Fibroblast of the aortic adventitia (primary cell): ENCODE measurements around the gene PCSK9. TPM values are rescaled to one million over a fixed set of nuclear protein-coding genes. Genes with fewer than 3 reads are reported as not detected.

ENCODE experiments used
- DNase-seq: peaks from one replicate; pipeline ENCODE4 v3.0.0-alpha.2; 2010; ENCODE audit warnings: low read depth
- H3K4me3 ChIP-seq: 2 replicates; pipeline ENCODE4 v1.5.1; 2011; ENCODE audit warnings: low read depth, mild to moderate bottlenecking, control low read depth, low read length, moderate library complexity
- total RNA-seq: library from RNA; depleted of rRNA; stranded (reverse); fragments of >200 nt; gene quantifications from 2 replicates; pipeline ENCODE4 v1.2.3, GENCODE V29; 2012; ENCODE audit warnings: low replicate concordance
- TF ChIP-seq, protein P1 (sequence below): IDR thresholded peaks from 2 replicates; pipeline ENCODE4 v1.5.1; 2011; ENCODE audit warnings: mild to moderate bottlenecking, low read length, control low read depth, inconsistent platforms; ENCODE audit not compliant: insufficient read depth

The PCSK9 gene
- total RNA-seq, 1 donor = 1.1 TPM

DNA sequence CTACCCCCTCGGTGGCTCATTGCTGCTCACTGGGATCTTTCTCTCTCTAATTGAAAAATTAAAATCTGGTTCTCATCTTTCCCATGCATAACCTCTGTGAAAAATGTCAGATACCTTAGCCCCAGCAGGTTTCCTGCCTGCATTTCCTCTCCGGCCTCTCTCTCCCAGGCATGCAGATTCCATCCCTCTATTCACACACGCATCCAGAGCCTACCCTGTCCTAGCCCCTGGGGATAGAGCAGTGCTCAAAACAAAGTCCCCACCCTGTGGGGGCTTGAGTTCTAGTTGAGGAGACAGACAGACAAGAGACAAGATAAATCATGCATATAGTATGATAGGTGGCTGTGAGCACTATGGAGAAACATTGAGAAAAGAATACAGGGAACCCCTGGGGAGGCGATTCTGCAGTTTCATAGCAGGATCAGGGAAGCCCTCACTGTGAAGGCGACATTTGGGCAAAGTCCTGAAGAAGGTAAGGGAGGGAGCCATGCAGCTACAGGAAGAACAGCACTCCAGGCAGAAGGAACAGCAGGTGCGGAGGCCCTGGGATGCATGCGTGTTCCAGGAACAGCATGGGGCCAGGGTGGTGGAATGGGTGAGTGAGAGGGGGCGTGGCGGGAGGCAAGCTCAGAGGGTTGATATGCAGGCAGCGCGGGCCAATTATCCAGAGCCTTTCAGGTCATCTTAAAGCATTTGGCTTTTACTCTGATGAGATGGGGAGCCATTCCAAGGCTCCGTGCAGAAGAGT, 44.2 kb upstream of the PCSK9 start:
- TF ChIP-seq, protein P1, sequence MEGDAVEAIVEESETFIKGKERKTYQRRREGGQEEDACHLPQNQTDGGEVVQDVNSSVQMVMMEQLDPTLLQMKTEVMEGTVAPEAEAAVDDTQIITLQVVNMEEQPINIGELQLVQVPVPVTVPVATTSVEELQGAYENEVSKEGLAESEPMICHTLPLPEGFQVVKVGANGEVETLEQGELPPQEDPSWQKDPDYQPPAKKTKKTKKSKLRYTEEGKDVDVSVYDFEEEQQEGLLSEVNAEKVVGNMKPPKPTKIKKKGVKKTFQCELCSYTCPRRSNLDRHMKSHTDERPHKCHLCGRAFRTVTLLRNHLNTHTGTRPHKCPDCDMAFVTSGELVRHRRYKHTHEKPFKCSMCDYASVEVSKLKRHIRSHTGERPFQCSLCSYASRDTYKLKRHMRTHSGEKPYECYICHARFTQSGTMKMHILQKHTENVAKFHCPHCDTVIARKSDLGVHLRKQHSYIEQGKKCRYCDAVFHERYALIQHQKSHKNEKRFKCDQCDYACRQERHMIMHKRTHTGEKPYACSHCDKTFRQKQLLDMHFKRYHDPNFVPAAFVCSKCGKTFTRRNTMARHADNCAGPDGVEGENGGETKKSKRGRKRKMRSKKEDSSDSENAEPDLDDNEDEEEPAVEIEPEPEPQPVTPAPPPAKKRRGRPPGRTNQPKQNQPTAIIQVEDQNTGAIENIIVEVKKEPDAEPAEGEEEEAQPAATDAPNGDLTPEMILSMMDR = no peak
- no peak for DNase-seq
- H3K4me3 ChIP-seq = no peak overlapping the region

DNA sequence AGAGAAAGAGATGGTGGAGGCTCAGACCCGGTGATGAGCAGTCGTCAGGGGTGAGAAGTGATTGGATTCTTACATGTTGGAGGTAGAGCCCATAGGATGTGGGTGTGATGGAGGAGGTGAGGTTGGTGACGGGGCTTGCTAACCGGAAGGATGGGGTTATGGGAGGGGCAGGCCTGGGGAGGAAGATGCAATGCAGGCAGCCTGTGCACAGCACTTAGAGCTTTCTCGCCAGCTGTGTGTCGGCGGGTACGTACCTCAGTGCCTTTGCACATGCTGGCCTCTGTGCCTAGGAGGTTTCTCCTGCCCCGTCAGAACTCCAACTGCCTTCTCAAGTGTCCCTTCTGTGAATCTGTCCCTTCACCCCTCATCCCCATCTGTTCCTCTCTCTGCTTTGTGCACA, 43.5 kb upstream of the PCSK9 start:
- no peak overlapping the region for H3K4me3 ChIP-seq
- TF ChIP-seq, protein P1 = no peak
- DNase-seq = no peak

DNA sequence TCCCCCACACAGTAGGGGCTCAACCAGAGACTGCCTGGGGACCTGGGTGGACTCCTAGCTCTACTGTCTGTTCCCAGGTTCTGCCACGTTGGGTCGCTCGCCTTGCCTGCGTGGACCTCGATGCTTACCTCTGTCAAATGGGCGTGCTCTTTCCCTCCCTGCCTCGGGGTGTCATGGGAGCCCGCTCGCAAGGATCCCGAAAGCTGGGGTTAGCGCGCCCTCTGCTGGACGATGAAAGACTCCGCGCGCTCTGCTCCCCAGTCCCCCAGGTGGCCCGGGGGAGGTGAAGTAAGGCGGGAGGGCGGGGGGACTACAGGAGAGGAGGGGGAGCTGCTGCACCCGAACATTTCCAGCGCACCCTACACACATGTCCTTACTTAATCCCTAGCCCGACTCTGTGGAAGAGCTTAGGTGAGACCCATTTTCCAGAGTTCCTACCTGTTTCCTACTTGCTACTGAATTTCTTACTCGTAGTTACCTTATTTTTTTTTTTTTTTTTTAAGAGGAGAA, 42.9 kb upstream of the PCSK9 start:
- no peak overlapping the region for H3K4me3 ChIP-seq
- peak; percentile 63 for DNase-seq
- TF ChIP-seq, protein P1 = peak; percentile 82

DNA sequence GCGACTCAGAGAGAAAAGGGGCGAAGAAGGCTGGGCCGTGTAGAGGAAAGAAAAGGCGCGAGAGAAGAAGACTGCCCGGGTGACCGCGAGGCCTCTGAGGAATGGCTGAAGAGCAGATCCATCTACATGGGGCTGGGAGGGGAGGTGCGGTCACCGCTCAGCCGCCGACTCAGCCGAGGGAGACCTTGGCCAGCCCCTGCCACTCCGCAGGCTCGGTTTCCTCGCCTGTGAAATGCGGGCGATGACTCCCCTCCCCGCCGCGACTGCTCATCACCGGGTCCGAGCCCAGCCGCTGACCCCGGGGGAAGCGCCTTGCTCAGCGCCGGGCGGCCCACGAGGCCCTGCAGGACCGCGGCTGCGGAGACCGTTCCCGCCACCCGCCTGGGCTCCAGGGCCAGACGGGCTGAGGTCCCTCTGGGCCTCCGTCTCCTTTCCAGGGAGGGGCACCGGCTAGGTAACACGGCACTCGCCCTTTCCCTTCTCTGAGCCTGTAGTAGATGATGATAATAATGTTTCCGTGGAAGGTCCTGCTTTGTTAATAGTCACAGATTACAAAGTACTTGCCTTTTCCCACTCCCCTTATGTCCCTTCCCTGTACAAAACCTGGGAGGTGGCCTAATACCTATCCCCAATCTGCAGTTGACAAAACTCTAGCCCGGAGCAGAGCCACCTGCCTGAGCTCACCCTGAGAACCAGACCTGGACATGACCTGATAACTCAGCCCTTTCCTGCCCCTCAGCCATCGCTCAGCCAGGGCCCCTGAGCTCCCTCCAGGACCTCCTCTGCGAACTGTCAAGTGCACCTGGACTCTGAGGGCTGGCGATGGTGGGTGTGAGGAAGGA, 42.3 kb upstream of the PCSK9 start:
- no peak overlapping the region for H3K4me3 ChIP-seq
- DNase-seq = peak; percentile 1
- TF ChIP-seq, protein P1 = no peak

DNA sequence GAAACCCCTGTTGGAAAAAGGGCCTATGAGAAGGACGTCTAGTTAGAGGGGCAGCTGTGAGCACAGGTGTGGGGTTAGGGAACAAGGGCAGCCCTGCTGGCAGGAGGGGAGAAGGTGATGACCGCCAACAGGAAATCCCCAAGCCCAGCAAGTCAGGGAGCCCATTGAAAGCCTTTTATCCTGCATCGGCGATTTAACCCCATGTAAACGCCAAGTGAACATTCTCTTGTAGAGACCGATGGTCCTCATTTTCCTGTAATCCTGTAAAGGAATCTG, 41.7 kb upstream of the PCSK9 start:
- no peak overlapping the region for H3K4me3 ChIP-seq
- no peak for DNase-seq
- TF ChIP-seq, protein P1 = no peak

DNA sequence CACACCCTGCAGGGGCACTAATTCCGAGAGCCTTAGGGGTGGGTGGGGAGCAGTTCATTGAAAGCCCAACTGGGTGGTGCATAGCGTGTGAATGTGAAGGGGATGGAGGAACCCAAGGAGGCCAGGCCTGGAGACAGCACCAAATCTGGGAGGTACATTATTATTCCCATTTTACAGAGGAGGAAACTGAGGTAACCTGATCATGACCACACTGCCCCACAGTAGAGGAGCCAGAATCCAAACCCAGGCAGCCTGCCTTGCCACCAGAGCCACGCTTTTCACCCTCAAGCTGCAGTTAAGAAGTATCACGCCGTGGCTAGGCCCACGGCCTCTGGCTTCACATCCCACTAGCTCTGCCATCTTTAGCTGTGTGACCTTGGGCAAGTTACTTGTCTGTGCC, 41.2 kb upstream of the PCSK9 start:
- TF ChIP-seq, protein P1 = no peak
- DNase-seq = no peak
- no peak overlapping the region for H3K4me3 ChIP-seq
